Stimulated activated CD8-positive, alpha-beta memory T cell treated with anti-CD3 and anti-CD28 coated beads, Interleukin-4, amount 100 ng/mL, for 48 hours (primary cell): ENCODE measurements around the gene TTYH3.
"Not testable (repeated sequence)": the region's sequence is repeated elsewhere in the genome, so short reads cannot be mapped to it uniquely, and the experiment has no call there.

Source experiments
- DNase-seq: peaks from one replicate; pipeline ENCODE4 v3.0.0-alpha.2; 2020

The TTYH3 gene

GRCh38 chr7:2631946-2632732 is at the start of gene TTYH3:
Gene TTYH3, plus strand, starts transcription at chr7:2631986. Its CDS starts 170 bp downstream, at chr7:2632156.
- peak; percentile 73 for DNase-seq

- no peak for DNase-seq
Observed at GRCh38 chr7:2582006-2582735, 49.6 kb upstream of the TTYH3 start.

DNA sequence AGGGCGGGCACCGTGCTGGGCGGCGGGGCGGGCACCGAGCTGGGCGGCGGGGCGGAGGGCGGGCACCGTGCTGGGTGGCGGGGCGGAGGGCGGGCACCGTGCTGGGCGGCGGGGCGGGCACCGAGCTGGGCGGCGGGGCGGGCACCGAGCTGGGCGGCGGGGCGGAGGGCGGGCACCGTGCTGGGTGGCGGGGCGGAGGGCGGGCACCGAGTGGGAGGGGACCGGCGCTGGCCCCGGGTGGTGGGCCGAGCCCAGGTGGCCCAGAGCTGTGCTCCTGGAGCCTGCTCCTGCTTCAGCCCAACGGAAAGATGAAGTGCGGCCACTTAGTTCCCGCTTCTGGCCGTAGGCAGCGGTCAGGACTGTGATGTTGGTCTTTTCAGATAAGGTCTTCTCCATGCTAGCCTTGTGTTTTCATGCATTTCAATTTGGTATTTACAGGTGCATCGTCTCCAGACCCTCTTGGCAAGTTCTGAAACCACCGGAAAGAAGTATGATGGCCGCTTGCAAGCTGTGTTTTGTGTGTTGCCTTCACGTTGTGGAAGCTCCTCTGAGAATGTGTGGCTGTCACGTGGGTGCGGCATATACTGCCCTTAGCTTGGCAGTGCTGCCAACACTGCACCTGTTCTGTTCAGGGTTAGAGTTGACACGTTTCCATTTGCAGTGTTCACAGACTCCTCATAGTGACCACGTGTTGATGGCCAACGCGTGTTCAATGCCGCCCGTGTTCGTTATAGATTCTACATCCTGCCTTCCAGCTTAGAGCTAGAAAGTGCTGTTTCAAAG is 47.8 kb upstream of the TTYH3 start:
- no peak for DNase-seq

GRCh38 chr7:2585446-2585845 is 46.3 kb upstream of the TTYH3 start:
- no peak for DNase-seq

- DNase-seq, result no peak
Observed at GRCh38 chr7:2586326-2587020, 45.3 kb upstream of the TTYH3 start.

DNA sequence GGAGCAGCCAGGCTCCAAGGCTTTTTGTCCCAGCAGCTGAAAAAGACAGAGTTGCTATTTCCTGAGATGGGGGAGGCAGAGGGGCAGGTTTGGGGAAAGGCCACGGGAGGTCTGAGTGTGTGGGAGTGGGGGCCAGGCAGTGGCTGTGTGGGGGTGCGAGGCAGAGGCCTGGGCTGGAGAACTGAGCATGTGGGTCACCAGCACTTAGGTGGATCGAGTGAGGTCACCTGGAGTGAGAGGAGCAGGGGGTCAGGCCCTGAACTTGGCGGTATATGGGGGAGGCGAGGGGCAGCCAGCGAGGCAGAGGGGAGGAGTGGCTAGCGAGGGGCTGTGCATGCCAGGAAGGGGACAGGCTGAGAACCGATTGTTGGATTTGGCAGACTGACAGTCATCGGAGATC is 44.7 kb upstream of the TTYH3 start:
- no peak for DNase-seq

GRCh38 chr7:2587778-2588177 is 44.0 kb upstream of the TTYH3 start:
- DNase-seq, result no peak

- DNase-seq, result no peak
Observed at GRCh38 chr7:2589341-2589740, 42.4 kb upstream of the TTYH3 start.

DNA sequence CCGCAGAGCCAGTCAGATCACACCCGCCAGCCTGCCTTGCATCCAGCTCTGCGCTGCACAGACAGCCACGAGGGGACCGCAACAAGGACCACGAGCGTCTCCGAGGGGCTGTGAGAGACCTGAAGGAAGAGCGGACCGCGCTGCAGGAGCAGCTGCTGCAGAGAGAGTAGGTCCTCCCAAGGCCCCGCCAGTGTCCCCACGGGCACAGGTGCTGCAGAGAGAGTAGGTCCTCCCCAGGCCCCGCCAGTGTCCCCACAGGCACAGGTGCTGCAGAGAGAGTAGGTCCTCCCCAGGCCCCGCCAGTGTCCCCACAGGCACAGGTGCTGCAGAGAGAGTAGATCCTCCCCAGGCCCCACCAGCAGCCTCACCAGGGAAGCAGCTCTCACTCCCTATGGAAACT is 41.8 kb upstream of the TTYH3 start:
- not testable (repeated sequence) for DNase-seq

DNA sequence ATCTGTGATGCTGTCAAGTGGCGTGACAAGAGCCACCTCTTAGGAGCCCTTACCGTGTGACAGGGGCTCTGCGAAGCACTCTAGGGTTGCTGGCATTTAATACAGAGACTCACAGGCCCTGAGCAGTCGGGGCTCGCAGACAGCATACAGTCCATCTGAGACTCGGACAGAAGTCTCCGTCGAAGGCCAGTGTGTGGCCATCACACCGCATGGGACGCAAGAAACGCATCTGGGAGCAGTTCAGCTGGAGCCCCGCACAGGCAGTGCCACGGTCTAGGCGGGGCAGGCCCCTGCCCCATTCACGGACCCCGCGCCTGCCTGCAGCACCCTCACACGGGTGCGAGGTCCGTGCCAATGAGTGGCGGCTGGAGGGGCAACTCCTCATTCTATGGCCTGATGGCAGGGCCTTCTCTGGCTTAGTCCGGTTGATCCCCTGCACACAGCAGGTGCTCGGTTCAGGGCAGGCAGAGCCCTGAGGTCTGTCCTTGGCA is 39.4 kb upstream of the TTYH3 start:
- no peak for DNase-seq

DNA sequence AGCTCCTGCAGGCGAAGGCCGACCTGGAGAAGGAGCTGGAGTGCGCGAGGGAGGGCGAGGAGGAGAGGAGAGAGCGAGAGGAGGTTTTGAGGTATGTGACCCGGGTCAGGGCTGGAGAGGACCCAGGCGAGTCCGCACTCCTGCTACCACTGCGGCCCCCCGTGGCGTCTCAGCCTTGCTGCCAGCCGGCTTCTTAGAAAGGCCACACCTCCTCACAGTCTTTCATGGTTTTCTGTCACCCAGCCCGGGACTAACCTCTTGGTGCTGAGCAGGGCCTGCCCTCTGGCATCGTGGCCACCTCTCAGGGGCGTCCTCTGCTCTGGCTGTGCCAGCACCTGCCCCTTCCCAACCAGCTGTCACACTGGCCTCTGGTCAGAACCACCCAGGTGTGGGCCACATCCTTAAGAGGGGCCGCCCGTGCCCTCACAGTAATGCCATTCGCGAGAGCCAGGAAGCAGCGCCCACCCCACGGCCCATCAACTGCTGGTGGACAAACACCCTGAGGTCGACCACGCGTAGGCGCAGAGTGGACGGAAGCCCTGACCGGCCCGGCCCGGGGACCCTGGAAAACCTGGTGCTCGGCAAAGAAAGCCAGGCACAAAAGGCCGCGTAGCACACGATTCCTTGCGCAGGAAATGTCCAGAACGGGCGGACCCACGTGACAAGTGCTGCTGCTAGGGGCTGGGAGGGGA is 38.6 kb upstream of the TTYH3 start:
- DNase-seq, result no peak

GRCh38 chr7:2594599-2594998 is 37.2 kb upstream of the TTYH3 start:
- no peak for DNase-seq

DNA sequence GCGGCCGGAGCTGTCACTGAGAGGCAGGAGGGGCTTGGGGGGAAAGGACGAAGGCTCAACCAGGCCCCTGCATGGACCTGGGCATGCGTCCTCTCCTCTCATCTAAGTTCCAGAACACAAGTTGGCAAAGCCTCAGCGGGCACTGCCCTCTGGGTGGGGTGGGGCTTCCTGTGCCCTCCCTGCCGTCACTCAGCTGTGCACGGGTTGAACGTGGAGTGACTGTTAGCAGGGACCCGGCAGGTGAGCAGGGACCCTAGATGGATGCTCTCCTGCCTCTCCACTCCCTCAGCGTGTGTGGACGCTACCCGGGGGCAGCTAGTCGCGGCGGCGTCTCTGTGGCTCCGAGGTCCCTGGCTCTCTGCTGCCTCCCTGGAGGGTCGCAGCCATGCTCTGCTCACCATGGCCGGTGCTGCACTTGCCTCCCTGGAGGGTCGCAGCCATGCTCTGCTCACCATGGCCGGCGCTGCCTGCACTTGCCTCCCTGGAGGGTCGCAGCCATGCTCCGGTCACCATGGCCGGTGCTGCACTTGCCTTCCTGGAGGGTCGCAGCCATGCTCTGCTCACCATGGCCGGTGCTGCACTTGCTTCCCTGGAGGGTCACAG is 36.4 kb upstream of the TTYH3 start:
- DNase-seq, result no peak

- DNase-seq, result no peak
Observed at GRCh38 chr7:2596464-2597272, 35.1 kb upstream of the TTYH3 start.

DNA sequence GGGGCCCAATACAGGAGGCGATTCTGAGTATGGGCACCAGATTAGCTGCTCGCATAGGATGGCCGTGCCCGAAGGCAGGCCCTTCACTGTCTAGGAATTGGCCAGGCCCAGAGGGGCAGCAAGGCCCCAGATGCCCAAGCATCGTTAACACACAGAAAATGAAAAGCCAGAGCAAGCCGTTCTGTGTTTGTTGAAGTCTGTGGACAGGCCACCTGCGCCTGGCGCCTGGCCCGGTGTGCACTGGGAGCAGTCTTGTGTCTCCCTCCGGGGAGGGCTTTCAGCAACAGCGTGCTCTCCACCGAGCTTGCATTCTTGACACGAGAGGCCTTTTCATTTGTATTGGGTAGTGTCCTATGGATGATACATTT is 34.5 kb upstream of the TTYH3 start:
- DNase-seq, result no peak

DNA sequence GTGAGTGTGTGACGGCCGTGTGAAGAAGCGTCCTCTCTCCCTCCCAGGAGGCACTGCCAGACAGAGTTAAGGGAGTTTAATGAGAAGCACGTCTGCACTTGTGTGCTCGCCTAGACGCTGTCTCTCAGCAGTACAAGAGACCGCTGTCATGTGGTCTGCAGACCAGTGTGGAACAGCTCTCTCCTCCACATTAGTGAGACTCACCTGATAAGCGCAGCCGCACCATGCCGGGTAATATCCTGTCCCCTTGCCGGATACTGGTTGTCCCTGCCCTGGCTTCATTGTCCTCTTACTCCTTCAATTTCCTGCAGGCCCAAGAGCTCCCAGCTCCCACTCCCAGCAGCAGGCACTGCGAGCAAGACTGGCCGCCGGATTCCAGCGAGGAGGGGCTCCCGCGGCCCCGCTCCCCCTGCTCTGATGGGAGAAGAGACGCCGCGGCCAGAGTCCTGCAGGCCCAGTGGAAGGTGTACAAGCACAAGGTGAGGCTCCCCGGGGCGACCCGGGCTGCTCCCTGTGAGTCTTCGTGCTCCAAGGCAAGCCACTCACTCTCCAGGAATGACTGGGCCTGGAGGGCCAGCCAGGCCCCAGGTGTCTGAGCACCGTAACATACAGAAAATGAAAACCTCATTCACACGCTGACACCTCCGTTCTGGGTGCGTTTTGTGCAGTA is 33.5 kb upstream of the TTYH3 start:
- DNase-seq, result no peak

GRCh38 chr7:2601065-2601464 is 30.7 kb upstream of the TTYH3 start:
- no peak for DNase-seq

- no peak for DNase-seq
Observed at GRCh38 chr7:2601907-2602306, 29.9 kb upstream of the TTYH3 start.

DNA sequence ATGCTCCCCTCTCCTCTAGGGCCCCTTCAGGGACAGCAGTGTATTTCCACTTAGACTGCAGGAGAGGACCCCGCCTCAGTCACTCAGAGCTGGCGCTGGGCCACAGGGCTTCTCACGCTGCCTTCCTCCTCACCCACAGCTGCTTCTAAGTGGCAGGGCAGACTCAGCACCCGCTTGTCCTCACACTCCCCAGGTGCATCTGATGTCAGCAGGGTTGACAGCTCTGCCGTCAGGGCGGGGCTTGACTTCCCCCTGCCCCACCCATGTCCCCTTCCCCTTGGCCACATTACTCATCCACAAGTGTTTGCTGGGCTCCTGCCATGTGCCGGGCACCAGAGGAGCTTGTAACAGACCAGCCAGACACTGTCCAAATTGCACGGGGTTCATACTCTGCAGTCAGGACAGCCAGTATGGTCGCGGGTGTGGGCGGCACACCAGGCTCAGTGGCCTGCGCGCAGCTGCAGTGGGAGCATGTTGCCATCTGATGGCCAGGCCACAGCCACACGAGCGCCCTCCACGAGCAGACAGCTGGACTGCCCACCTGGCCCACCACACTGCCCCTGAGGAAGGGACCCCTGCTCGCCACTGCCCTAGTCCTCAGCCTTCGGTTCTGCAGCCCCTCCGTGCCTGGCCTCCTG is 29.3 kb upstream of the TTYH3 start:
- DNase-seq, result no peak
